Right cardiac atrium (tissue), 5 donors: ENCODE measurements around the gene APOD. TPM values are rescaled to one million over a fixed set of nuclear protein-coding genes. Genes with fewer than 3 reads are reported as not detected.

Experiments used
- ATAC-seq, 2 donors: fragments of 200-7000 bp; cut with Tn5 transposase; one replicate each; pipeline versions ENCODE4 v1.8.0 to v1.9.1; 2020; ENCODE audit warnings: moderate library complexity in 2 of 2, mild to moderate bottlenecking in 1 of 2
- DNase-seq, 3 donors: peaks; one replicate each; pipeline ENCODE4 v3.0.0-alpha.2; 2020
- H3K27ac ChIP-seq: one replicate; pipeline ENCODE4 v1.5.1; 2013; ENCODE audit warnings: mild to moderate bottlenecking, low read length, control low read depth, moderate library complexity
- H3K27me3 ChIP-seq: one replicate; pipeline ENCODE4 v1.6.1; 2013; ENCODE audit not compliant: control insufficient read depth, insufficient read depth
- H3K4me1 ChIP-seq: one replicate; pipeline ENCODE4 v1.6.1; 2013; ENCODE audit warnings: low read length; ENCODE audit not compliant: control insufficient read depth, insufficient read depth
- H3K4me3 ChIP-seq: one replicate; pipeline ENCODE4 v1.5.1; 2013; ENCODE audit warnings: low read length, control low read depth
- H3K9me3 ChIP-seq: one replicate; pipeline ENCODE4 v1.6.1; 2013; ENCODE audit warnings: low read length; ENCODE audit not compliant: control insufficient read depth
- WGBS: extraction: QIAGEN DNeasy Blood & Tissue Kit; methylation state at CpG from one replicate; pipeline ENCODE4 v1.1.7; 2013; 5-methylcytosine and 5-hydroxymethylcytosine counted together
- intact Hi-C, 4 donors: fragments of 100-400 bp; cut with DNase I; formaldehyde crosslinking; loops; one replicate each; pipeline versions ENCODE4 v1.11.0 to v1.14.0; 2022 to 2023
- polyA plus RNA-seq: library from polyadenylated mRNA; stranded (reverse); fragments of 200-250 nt; gene quantifications from one replicate; pipeline ENCODE4 v1.2.3, GENCODE V29; 2013
- total RNA-seq, 4 donors: library from RNA; stranded (reverse); fragmentation: NEBNext Ultra II Directional; extraction: Animal tissue kit (Norgen Biotek cat#: 25700); gene quantifications; one replicate each; pipeline ENCODE4 v1.2.1, GENCODE V29; 2021
- donor health status: healthy with polysubstance abuse.
- donor health status: DM: no; HTN: yes; CAD: no.
- donor health status: DM: no; HTN: no; CAD: no.
- donor health status: DM: no; HTN: yes; CAD: no; lungs with severe emphysema.
- donor health status: DM: yes; HTN: yes; CAD: no.

The APOD gene
- total and polyA plus RNA-seq, 5 donors: 31.8 to 174 (median 41.1) TPM

DNA sequence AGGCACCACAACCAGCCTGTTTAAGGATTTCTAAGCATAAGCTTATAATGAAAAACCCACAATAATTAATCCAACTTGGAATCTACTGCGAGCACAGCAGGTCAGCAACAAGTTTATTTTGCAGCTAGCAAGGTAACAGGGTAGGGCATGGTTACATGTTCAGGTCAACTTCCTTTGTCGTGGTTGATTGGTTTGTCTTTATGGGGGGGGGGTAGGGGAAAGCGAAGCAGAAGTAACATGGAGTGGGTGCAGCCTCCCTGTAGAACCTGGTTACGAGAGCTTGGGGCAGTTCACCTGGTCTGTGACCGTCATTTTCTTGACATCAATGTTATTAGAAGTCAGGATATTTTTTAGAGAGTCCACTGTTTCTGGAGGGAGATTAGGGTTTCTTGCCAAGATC lies 15.1 kb downstream of the APOD start:
- intact Hi-C loops: loop anchor here in 1 of 4 donors (10.0 kb wide), 1 partner anchor 276 kb away; no protein-coding TSS in a partner anchor
- WGBS: 87% methylated on average over 5 of the region's 5 CpGs
- no peak for ATAC-seq

DNA sequence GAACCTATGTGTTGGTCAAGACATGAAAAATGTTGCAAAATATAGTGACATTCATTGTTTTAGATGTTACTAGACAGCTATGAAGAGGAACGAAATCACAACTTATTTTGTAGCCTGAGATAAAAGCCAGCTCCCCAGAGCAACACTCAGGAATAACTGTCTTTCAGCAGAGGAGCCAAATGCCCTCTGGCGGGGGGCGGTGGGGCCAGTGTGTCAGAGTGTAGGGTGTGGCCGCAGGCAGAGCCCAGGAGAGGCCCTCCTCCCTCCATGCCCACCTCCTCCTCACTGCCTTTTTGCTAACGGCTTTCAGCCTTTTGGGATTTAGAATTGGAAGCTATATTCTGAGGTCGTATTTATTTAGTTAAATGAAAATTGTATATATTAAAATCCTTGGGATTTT lies 16.9 kb downstream of the APOD start:
- peak in 1 of 2 donors; percentile 35 for ATAC-seq
- WGBS: 48% methylated on average over 6 of the region's 6 CpGs
- no peak overlapping the region for H3K27ac ChIP-seq
- DNase-seq: peak in 1 of 3 donors; percentile 69
- H3K4me3 ChIP-seq: no peak overlapping the region
- intact Hi-C loops: loop anchor here in 1 of 4 donors (10.0 kb wide), 1 partner anchor 278 kb away; no protein-coding TSS in a partner anchor
- no peaks in the 10 kb centered on the region for H3K9me3 ChIP-seq
- H3K4me1 ChIP-seq: peaks cover 3% of the 10 kb centered on the region
- H3K27me3 ChIP-seq: no peaks in the 10 kb centered on the region

More for the DNA sequence above, 15.1 kb downstream of the APOD start:
- H3K27me3 ChIP-seq: no peaks in the 10 kb centered on the region
- H3K27ac ChIP-seq: no peak overlapping the region
- peaks cover 3% of the 10 kb centered on the region for H3K4me1 ChIP-seq
- no peaks in the 10 kb centered on the region for H3K9me3 ChIP-seq
- no peak overlapping the region for H3K4me3 ChIP-seq
- no peak for DNase-seq

DNA sequence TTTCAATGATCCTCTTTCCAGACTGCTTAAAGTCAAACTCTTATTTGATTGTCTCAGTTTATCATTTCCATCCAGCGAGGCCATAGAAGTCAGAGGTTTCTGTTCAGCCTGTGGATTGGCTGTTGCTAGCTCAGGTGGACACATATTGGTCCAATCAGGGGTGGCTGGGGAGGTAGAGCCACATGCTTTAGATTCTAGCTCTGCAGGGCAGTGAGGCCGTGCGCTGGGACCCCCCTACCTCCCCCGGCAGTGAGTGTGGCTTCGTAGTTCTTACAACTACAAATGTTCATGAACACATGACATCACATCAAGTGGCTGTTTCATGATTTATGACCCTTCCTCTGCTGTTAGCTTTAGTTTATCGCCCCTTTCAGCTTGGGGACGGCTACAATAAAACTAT lies 18.0 kb downstream of the APOD start:
- H3K9me3 ChIP-seq: no peaks in the 10 kb centered on the region
- no peak overlapping the region for H3K27ac ChIP-seq
- H3K27me3 ChIP-seq: no peaks in the 10 kb centered on the region
- H3K4me1 ChIP-seq: no peaks in the 10 kb centered on the region
- intact Hi-C loops: loop anchor here in 1 of 4 donors (10.0 kb wide), 1 partner anchor 279 kb away; no protein-coding TSS in a partner anchor
- H3K4me3 ChIP-seq: no peak overlapping the region
- ATAC-seq (no peak), DNase-seq (no peak)
- WGBS: 51% methylated on average over 7 of the region's 7 CpGs

DNA sequence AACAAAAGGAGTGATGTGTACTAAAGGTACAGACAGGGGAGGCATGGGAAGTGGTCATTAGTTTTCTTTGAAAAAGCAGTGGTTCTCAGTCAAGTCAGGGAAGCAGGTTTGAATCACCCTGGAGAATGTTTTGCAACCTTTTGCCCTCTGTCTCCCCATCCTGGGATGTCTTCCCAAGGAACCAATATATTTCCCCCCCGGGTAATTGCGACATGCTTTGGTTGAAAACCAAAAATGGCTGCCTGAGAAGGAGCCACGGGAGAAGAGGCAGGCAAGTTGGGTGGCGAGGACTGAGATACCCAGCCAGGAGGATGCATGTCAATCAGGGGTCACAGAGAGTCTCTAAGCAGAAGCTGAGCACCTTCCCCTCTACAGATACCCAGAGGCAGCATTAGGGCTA lies 20.4 kb downstream of the APOD start:
- WGBS: 86% methylated on average over 4 of the region's 4 CpGs
- H3K9me3 ChIP-seq: no peaks in the 10 kb centered on the region
- intact Hi-C loops: loop anchor here in 1 of 4 donors (10.0 kb wide), 1 partner anchor 281 kb away; no protein-coding TSS in a partner anchor
- no peak overlapping the region for H3K27ac ChIP-seq
- no peak overlapping the region for H3K4me3 ChIP-seq
- ATAC-seq (no peak), DNase-seq (no peak)
- H3K27me3 ChIP-seq: no peaks in the 10 kb centered on the region
- H3K4me1 ChIP-seq: no peaks in the 10 kb centered on the region

DNA sequence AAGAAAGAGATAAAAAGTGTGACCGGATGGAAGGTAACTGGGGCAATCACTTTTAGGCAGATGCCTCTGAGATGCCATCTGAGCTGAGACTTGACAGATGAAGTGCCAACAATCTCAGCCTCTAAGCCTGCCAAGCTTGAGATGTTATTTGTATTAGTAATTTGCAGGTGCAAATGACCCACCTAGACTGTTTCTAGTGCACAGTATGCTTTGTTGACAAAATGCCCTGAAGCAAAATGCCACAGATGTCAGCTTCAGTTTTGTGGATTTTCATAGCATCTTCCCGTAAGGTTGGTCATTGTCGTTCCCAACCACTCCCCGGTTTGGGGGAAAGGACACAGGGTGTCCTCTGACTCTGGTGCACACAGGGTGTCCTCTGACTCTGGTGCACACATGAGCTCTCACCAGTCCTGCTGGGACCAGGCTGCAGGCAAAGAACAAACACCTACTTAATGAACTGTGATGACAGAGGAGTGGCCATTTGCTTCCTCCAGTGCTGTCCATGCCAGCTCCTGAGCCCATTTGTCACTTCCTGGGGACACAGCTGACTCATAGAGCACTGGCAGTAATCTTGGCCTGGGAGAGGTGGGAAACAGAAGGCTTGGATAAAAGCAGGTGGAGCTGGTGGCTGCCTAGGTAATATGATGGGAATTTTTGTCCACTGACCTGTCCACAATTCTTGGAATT lies 23.9 kb downstream of the APOD start:
- WGBS: 82% methylated on average over 4 of the region's 4 CpGs
- H3K27ac ChIP-seq: no peak overlapping the region
- no peaks in the 10 kb centered on the region for H3K9me3 ChIP-seq
- H3K4me1 ChIP-seq: no peaks in the 10 kb centered on the region
- H3K4me3 ChIP-seq: no peak overlapping the region
- DNase-seq (no peak), ATAC-seq (peak; percentile 31 to 61)
- intact Hi-C loops: loop anchor here in 1 of 4 donors (10.0 kb wide), 1 partner anchor 285 kb away; no protein-coding TSS in a partner anchor
- no peaks in the 10 kb centered on the region for H3K27me3 ChIP-seq

DNA sequence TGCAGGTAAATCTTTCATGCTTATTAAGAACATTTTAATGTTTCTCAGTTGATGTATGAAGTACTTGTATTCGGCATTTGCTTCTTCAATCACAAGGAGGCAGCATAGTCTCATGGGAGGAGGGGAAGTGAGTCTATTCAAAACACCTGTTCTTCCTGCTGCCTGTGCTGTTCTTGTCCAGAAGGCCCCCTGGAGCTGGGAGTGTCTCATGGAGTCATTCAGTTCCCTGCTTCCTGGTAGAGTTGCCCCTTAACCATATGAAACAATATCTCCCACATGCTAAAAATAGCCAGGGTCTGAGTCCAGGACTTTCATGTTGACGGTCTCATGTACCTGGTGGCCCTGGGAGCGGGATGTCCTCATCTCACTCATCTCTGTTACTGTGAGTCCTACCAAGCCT lies 25.1 kb downstream of the APOD start:
- no peaks in the 10 kb centered on the region for H3K4me1 ChIP-seq
- 51% methylated on average over 3 of the region's 3 CpGs for WGBS
- H3K27me3 ChIP-seq: no peaks in the 10 kb centered on the region
- DNase-seq: no peak
- no peak overlapping the region for H3K27ac ChIP-seq
- intact Hi-C loops: no loop called here
- peak in 1 of 2 donors; percentile 41 for ATAC-seq
- no peaks in the 10 kb centered on the region for H3K9me3 ChIP-seq
- no peak overlapping the region for H3K4me3 ChIP-seq

DNA sequence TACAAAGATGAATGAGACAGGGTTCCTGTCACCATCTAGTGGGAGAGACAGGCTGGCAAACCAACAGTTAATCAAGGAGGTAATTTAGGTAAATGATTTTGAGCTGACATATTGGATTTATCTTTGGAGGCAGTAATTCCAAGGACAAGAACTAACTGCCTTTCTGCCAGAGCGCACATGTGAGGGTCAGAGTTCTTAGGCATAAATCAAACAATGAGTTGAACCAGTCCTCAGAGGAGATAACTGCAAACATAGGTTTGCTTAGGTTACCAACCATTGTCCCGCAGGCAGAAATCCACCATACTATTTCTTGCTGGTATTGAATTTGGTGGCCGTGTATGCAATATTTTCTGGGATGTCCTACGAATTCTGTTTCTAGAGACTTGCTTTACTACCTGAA lies 26.4 kb downstream of the APOD start:
- ATAC-seq (no peak), DNase-seq (no peak)
- no peaks in the 10 kb centered on the region for H3K9me3 ChIP-seq
- intact Hi-C loops: no loop called here
- H3K4me1 ChIP-seq: no peaks in the 10 kb centered on the region
- H3K27me3 ChIP-seq: no peaks in the 10 kb centered on the region
- no peak overlapping the region for H3K27ac ChIP-seq
- WGBS: 89% methylated on average over 4 of the region's 4 CpGs
- no peak overlapping the region for H3K4me3 ChIP-seq

DNA sequence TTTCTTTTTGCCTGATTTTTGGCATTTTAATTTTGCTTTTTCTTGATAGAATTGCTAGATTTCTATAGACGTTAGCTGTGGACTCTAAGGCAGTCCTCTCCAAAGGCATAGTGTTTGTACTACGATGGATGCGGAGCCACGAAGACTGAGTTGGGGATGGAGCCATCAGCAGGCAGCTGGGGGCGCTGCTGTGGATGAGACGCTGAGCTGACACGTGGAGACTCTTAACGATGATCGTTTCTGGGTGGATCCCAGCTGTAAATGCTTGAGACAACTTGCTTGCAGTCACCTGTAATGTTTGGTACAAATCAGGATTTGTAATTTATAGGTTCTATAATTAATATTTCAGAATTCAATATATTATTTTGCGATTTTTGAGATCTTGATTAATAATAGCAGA lies 27.4 kb downstream of the APOD start:
- no peak for ATAC-seq
- H3K9me3 ChIP-seq: no peaks in the 10 kb centered on the region
- no peak for DNase-seq
- intact Hi-C loops: no loop called here
- H3K27me3 ChIP-seq: no peaks in the 10 kb centered on the region
- H3K4me1 ChIP-seq: no peaks in the 10 kb centered on the region
- no peak overlapping the region for H3K4me3 ChIP-seq
- 34% methylated on average over 10 of the region's 10 CpGs for WGBS
- no peak overlapping the region for H3K27ac ChIP-seq

DNA sequence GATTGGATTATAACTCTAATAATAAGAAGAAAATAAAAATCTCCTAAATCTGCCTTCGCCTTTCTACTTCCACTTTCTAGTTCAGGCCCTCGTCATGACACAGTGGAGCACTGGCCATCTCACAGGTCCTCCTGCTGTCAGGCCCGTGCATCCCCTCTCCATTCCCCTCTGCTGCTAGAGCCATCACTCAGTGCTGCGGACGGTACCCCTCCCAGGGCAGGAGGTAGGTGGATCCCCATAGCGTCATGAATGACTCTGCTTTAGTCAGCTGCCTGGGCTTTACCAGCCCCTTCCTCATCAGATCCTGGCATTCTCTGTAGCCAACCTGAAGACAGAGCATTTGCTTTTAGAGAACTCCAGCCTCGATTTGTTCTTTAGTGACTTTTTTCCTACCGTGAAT lies 28.6 kb downstream of the APOD start:
- 83% methylated on average over 8 of the region's 8 CpGs for WGBS
- H3K4me1 ChIP-seq: peaks cover 2% of the 10 kb centered on the region
- no peak overlapping the region for H3K27ac ChIP-seq
- no peak overlapping the region for H3K4me3 ChIP-seq
- H3K9me3 ChIP-seq: no peaks in the 10 kb centered on the region
- intact Hi-C loops: no loop called here
- no peak for DNase-seq
- ATAC-seq: no peak
- H3K27me3 ChIP-seq: no peaks in the 10 kb centered on the region

DNA sequence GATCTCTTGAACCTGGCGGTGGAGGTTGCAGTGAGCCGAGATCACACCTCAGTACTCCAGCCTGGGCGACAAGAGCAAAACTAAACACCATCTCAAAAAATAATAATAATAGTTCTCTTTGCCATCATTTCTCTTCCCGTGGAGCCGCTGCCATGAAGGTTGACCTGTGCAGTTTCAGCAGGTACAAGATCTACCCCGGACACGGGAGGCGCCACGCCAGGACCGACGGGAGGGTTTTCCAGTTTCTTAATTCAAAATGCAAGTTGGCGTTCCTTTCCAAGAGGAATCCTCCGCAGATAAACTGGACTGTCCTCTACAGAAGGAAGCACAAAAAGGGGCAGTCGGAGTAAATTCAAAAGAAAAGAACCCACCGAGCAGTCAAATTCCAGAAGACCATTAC lies 29.3 kb downstream of the APOD start:
- Histone ChIP-seq H3K9me3 (no peaks in the 10 kb centered on the region), H3K27me3 (no peaks in the 10 kb centered on the region), H3K27ac (no peak overlapping the region), H3K4me3 (no peak overlapping the region), H3K4me1 (peaks cover 2% of the 10 kb centered on the region)
- DNase-seq: no peak
- intact Hi-C loops: no loop called here
- WGBS: 96% methylated on average over 15 of the region's 15 CpGs
- no peak for ATAC-seq

DNA sequence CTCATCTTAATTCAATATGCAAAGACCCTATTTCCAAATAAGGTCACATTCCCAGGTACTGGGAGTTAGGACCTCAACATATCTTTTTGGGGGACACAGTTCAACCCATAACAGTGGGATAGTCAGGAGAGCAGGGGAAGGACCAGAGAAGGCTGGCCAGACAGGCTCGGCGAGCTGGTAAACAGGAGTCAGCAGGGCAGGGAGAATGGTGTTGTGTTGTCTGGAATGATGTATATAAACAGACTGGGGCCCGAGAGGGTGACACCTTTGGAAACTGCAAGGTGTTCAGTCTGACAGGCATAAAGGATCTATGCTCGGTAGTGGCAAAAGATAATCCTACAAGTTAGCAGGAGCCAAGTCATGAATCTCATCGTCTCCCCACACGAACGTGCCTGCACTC lies 30.5 kb downstream of the APOD start:
- no peak for ATAC-seq
- 84% methylated on average over 7 of the region's 7 CpGs for WGBS

More for the DNA sequence above, 30.5 kb downstream of the APOD start:
- Histone ChIP-seq H3K27ac (no peak overlapping the region), H3K4me3 (no peak overlapping the region), H3K27me3 (no peaks in the 10 kb centered on the region), H3K4me1 (peaks cover 2% of the 10 kb centered on the region), H3K9me3 (no peaks in the 10 kb centered on the region)
- intact Hi-C loops: no loop called here
- no peak for DNase-seq
